ENCODE measurements around the gene EIF1AD.

Gene EIF1AD

GRCh38 chr11:66004186-66004585 lies 2.2 kb upstream of the EIF1AD start:
- DNase-seq (ENCODE audit: low read depth) = no peak

DNA sequence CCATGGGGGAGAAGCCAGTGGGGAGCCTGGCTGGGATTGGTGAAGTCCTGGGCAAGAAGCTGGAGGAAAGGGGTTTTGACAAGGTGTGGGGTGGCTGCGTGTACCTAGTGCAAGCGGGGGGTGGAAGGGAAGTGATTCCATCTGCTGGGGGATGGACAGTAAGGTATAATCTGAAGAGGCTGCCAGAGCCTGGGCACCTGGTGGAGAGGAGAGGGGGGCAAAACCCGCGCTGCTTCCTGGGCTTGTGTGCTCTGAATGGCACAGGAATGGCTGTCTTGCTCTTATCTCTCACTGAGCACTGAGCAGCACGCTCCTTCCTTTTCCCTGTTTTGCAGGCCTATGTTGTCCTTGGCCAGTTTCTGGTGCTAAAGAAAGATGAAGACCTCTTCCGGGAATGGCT lies 1.3 kb upstream of the EIF1AD start:
- DNase-seq (ENCODE audit: low read depth) = no peak

DNA sequence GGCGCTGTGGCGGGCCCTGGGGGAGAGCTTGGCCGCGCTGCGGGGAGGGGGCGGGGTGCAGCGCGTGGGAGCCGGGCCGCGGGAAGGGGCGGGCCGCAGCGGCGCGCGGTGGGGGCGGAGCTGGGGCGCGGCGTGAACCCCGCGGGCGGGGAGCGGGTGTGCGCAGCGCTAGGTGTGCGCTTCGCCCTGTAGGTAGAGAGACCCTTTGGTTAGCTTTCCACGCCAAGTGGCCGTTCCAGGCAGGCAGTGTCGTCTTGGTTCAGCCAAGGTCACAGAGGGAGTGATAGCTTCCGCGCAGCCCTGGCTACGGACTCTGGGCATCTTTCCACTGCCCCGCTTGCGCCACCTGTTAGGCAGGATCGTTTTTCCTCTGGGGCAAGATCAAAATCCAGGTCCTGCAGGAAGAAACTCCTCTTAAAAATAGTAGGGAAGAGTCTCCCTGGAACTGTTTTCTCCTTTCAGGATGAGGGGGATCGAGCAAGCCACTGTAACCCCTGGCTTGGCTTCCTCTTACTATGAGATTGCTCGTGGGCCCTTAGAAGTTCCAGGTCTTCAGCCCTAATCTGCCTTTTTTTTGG lies 780 bp upstream of the EIF1AD start:
- DNase-seq (ENCODE audit: low read depth) = no peak

GRCh38 chr11:65997286-65997685 lies 4.7 kb downstream of the EIF1AD start:
- DNase-seq (ENCODE audit: low read depth) = no peak

- DNase-seq (ENCODE audit: low read depth) = no peak
These were observed 9.9 kb downstream of the EIF1AD start for GRCh38 chr11:65992056-65992455.

DNA sequence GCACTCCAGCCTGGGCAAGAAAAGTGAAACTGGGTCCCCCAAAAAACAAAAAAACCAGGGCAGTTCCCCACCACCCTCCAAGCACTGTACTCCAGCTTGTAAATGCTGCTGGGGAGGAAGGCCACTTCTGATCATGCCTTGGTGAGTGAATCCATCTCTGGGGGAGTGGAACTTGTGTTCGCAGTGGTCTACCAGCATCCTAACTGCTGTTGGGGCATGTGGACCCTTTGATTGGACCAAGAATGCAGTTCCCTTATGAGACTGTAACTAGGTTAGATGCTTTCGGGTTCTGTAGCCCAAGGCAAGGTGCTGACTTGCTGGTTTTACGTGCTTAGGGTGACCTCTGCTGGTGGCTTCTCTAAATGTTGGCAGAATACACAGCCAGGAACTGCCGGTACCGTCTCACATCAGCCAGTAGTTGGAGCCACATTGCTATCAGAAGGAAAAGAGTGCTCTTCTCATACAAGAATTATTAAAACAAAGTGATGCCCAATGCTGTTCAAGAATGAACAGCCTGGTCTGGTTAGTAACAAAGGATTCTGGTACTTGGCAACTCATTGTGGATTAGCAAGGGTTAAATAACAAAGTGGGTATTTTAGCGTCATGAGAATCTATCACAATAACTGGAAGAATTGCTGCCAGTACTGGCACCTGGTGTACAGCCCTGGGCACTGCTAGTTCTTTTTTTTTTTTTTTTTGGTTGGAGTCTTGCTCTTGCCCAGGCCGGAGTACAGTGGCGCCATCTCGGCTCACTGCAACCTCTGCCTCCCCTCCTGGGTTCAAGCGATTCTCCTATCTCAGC lies 13.0 kb downstream of the EIF1AD start:
- peak; percentile 47 for DNase-seq (ENCODE audit: low read depth)

GRCh38 chr11:65987336-65987735 lies 14.6 kb downstream of the EIF1AD start:
- no peak for DNase-seq (ENCODE audit: low read depth)

DNA sequence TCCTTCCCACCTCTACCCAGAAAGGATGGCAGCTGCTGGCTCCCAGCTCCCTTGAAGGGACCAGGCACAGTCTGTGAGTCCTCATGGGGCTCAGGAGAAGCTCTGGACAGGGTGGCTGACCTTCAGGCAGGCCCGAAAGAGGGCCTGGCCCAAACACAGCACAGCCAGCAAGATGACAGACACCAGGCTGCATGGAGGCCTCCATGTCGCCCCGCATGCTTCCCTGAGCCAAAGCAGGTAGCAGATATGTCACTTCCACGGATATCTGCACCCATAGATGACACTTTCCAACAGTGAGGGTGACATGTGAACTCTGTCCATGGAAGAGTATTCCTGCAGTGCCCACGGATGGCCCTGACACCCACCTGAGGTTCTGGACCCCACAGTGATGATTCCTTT lies 18.4 kb downstream of the EIF1AD start:
- DNase-seq (ENCODE audit: low read depth) = no peak

GRCh38 chr11:65982824-65983588 lies 19.0 kb downstream of the EIF1AD start:
- DNase-seq (ENCODE audit: low read depth) = no peak

DNA sequence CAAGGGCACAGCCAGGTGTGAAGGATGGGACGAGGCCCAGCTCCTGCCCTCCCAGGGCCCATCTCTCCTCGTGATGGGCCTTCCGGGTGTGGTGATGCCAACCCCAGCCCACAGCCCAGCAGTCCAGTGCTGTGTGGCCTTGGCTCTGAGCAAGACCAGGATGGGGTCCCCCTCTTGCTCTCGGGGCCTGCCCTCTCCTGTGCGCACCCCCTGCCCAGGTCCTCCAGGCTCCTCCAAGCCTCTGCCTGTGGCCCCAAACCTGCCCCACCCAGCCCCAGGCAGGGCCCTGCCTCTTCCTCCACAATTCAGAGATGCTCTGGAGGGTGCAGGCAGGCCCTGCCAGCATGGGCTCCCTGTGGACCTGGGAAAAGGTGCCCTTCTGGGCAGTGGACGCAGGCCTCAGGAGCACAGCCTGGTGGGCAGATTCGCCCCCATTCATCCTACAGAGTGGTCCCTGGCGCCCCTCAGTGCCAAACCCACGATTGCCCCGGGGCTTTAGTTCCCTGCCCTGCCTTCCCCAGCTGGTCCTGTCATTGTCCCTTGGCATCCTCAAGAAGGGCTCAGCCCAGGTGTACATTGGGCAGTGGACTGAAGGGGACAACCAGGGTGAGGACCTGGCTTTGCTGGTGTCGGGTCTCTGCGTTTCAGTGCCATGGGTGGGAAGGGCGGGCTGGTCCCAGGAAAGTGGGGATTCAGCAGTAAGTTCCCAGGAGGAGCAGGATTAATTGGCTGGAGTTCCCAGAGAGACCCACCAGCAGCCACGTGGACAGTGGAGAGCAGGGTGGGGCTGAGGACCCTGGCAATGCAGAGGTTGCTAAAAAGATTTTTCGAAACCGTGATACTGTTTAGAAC lies 19.8 kb downstream of the EIF1AD start:
- DNase-seq (ENCODE audit: low read depth) = no peak

- no peak for DNase-seq (ENCODE audit: low read depth)
These were observed 20.7 kb downstream of the EIF1AD start for GRCh38 chr11:65981101-65981740.

GRCh38 chr11:65979261-65979759 lies 22.6 kb downstream of the EIF1AD start:
- DNase-seq (ENCODE audit: low read depth) = no peak

DNA sequence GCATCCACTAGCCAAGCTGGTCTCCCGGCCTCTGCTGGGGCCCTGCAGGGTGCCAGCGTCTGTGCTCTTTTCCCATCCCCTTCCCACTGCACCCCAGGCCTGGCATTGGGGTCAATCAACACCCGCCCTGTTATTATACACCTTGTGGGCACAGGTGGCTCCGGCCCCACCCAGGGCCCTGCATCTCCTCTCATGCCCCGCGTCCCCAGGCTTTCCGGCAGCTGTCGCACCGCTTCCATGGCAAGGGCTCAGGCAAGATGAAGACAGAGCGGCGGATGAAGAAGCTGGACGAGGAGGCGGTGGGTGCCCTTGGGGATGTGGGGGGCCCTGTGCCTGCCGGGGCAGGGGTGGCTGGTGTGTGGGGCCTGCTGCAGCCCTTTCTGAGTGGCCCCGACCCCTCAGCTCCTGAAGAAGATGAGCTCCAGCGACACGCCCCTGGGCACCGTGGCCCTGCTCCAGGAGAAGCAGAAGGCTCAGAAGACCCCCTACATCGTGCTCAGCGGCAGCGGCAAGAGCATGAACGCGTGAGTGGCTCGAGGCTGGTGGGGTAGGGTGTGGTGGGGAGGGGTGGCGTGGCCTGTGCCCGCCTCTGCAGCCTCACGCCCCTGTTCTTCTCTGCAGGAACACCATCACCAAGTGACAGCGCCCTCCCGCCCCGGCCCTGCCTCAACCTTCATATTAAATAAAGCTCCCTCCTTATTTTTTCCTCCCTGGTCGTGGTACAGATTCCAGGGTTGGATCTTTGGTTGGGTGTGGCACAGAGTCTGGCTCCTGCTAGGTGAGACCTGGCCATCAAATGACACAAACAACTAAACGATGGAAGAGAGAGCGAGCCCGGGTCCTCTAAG lies 23.3 kb downstream of the EIF1AD start:
- DNase-seq (ENCODE audit: low read depth) = no peak

GRCh38 chr11:65977621-65978390 lies 24.2 kb downstream of the EIF1AD start:
- no peak for DNase-seq (ENCODE audit: low read depth)

DNA sequence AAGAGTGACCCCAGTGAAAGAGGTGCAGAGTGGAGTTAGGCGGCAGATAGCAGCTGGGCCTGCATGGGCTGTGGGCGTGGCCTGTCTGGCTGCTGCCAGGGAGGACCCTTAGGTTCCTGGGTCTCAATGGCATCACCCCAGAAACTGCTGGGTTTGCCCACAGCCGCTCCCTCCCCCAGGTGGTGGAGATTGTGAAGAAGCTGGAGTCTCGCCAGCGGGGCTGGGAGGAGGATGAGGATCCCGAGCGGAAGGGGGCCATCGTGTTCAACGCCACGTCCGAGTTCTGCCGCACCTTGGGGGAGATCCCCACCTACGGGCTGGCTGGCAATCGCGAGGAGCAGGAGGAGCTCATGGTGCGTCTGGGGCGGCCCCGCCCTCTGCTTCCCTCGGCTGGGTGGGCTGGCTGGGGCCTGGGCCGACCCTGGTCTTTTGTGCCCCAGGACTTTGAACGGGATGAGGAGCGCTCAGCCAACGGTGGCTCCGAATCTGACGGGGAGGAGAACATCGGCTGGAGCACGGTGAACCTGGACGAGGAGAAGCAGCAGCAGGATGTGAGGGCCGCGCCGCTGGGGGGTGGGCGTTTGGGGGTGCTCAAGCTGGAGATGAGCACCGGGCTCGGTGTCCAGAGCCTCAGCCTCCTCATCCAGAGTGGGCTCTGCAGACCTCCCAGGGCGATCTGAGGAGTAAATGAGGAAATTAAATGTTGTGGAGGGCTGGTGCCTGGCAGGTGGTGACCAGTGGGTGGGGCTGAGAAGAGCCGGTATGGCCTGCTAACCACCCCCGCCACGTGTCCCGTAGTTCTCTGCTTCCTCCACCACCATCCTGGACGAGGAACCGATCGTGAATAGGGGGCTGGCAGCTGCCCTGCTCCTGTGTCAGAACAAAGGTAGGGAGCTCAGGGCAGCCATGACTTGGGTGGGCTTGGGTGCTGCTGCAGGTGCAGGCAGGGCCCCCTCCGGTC lies 25.5 kb downstream of the EIF1AD start:
- no peak for DNase-seq (ENCODE audit: low read depth)

GRCh38 chr11:65975771-65976170 lies 26.2 kb downstream of the EIF1AD start:
- DNase-seq (ENCODE audit: low read depth) = no peak

DNA sequence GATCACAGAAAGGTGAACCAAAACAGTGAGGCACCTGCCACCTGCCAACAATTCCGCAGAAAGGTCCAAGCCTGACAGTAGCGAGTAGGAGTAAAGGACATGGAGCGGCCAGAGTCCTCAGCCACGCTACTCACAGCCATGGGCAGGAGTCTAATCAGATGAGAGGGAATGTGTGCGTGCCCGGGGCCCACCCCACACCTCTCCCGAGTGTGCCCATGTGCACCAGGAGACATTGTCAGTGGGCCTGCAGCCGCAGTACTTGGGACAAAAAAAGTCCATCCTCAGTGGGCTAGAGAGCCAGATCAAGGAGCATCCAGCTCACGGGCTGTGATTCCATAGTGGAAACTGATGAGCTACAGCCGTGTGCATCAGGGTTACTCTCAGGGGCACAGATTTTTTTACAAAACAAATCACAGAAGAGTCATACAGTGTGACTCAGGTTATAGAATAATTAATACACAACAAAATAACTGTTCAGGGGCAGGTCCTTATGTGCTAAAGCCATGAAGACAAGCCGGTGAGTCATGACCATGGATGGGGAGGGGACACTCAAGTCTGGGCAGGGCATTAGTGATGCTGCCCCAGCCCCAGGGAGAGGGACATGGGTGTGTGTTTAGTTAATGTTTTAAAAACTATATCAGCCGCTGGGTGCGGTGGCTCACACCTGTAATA lies 28.4 kb downstream of the EIF1AD start:
- DNase-seq (ENCODE audit: low read depth) = no peak

GRCh38 chr11:65972116-65972515 lies 29.8 kb downstream of the EIF1AD start:
- DNase-seq (ENCODE audit: low read depth) = no peak
